H1 (cell line): Measurements from ENCODE around the gene S100A4. TPM values are rescaled to one million over a fixed set of nuclear protein-coding genes. Genes with fewer than 3 reads are reported as not detected.
A peak's percentile ranks its signal among the peaks of the same experiment; 100 is the strongest.

Experiments used
- CTCF ChIA-PET: fragments of 300-600 bp; sonication (Branson Sonifier 250); formaldehyde crosslinking; loops from one replicate; lab custom pipeline; 2021; ENCODE audit not compliant: partially characterized antibody; lab: Charles Lee
- POLR2A ChIA-PET: fragments of 300-600 bp; sonication (Branson Sonifier 250); formaldehyde crosslinking; loops from one replicate; lab custom pipeline; 2021; ENCODE audit warnings: inconsistent platforms; ENCODE audit not compliant: partially characterized antibody; lab: Charles Lee
- DNase-seq, 2 experiments: peaks; one replicate each; pipeline versions ENCODE4 v3.0.0 to v3.0.0-alpha.2; 2010 to 2022; ENCODE audit warnings: low spot score in 2 of 2, low read depth in 1 of 2, mixed read lengths in 1 of 2
- FAIRE-seq: peaks from 2 replicates; lab custom pipeline; 2011; peaks lifted over from hg19 to GRCh38; lab: Jason Lieb, UNC
- H2AFZ ChIP-seq: 2 replicates; pipeline ENCODE4 v1.8.1; 2012; ENCODE audit warnings: low read length, inconsistent platforms
- H2AK5ac ChIP-seq: 2 replicates; pipeline ENCODE4 v1.6.1; 2013; ENCODE audit warnings: low read depth, low read length
- H2BK120ac ChIP-seq: replicated peaks from 2 replicates; pipeline ENCODE3; 2013; ENCODE audit warnings: low read depth, low read length, inconsistent platforms
- H2BK12ac ChIP-seq: 2 replicates; pipeline ENCODE4 v1.6.1; 2013; ENCODE audit warnings: low read depth, low read length
- H2BK15ac ChIP-seq: 2 replicates; pipeline ENCODE4 v1.6.1; 2013; ENCODE audit warnings: low read length
- H2BK20ac ChIP-seq: 2 replicates; pipeline ENCODE4 v1.6.1; 2013; ENCODE audit warnings: low read length
- H2BK5ac ChIP-seq: 2 replicates; pipeline ENCODE4 v1.6.1; 2013; ENCODE audit warnings: low read depth, low read length
- H3K14ac ChIP-seq: 2 replicates; pipeline ENCODE4 v1.6.1; 2013; ENCODE audit warnings: inconsistent platforms; ENCODE audit not compliant: insufficient read length
- H3K18ac ChIP-seq: 2 replicates; pipeline ENCODE4 v1.6.1; 2013; ENCODE audit warnings: low read length; ENCODE audit errors: extremely low read depth
- H3K23ac ChIP-seq: 2 replicates; pipeline ENCODE4 v1.6.1; 2013; ENCODE audit warnings: inconsistent platforms; ENCODE audit not compliant: insufficient read length
- H3K23me2 ChIP-seq: 2 replicates; pipeline ENCODE4 v1.6.1; 2013; ENCODE audit warnings: low read depth, low read length
- H3K27ac ChIP-seq: 2 replicates; pipeline ENCODE4 v1.6.1; 2011; ENCODE audit warnings: low read depth, low read length, inconsistent platforms
- H3K27me3 ChIP-seq, 4 experiments: replicated peaks in 1 of 4; 1 replicate in 1 of 4; 2 replicates in 3 of 4; pipeline versions ENCODE4 v1.6.1 to v1.8.1; 2011 to 2013; ENCODE audit warnings: low read length in 3 of 4, mild to moderate bottlenecking in 3 of 4, inconsistent platforms in 2 of 4, mixed read lengths in 2 of 4, moderate library complexity in 1 of 4; ENCODE audit not compliant: control insufficient read depth in 3 of 4, insufficient read depth in 3 of 4; ENCODE audit errors: extremely low read depth in 1 of 4
- H3K36me3 ChIP-seq, 4 experiments: 2 replicates each; pipeline versions ENCODE4 v1.6.1 to v1.8.1; 2011 to 2013; ENCODE audit warnings: mild to moderate bottlenecking in 4 of 4, low read length in 3 of 4, moderate library complexity in 2 of 4, control low read depth in 1 of 4, inconsistent platforms in 1 of 4; ENCODE audit not compliant: insufficient read depth in 4 of 4, control insufficient read depth in 2 of 4
- H3K4ac ChIP-seq: replicated peaks from 2 replicates; pipeline ENCODE3; 2013; ENCODE audit warnings: low read length, low read depth, mixed read lengths, inconsistent platforms; ENCODE audit not compliant: insufficient read length
- H3K4me1 ChIP-seq, 4 experiments: replicated peaks in 1 of 4; 1 replicate in 1 of 4; 2 replicates in 3 of 4; pipeline versions ENCODE4 v1.6.1 to v1.8.1; 2011 to 2013; ENCODE audit warnings: low read length in 3 of 4, inconsistent platforms in 2 of 4, mixed read lengths in 1 of 4; ENCODE audit not compliant: insufficient read depth in 4 of 4, control insufficient read depth in 3 of 4
- H3K4me2 ChIP-seq, 2 experiments: 2 replicates each; pipeline versions ENCODE4 v1.6.1 to v1.8.1; 2011 to 2013; ENCODE audit warnings: low read depth in 2 of 2, low read length in 2 of 2, control low read depth in 1 of 2, inconsistent platforms in 1 of 2, mild to moderate bottlenecking in 1 of 2; ENCODE audit not compliant: insufficient read depth in 1 of 2
- H3K4me3 ChIP-seq, 4 experiments: fragments of 200-600, 300-600 bp in 1 of 4; sonication (generic), shearing (Covaris generic), sonication (Bioruptor Twin) in 1 of 4; 2 replicates each; pipeline versions ENCODE4 v1.5.1 to v1.8.1; 2011 to 2016; ENCODE audit warnings: low read length in 4 of 4, low read depth in 3 of 4, control low read depth in 2 of 4, inconsistent platforms in 2 of 4, mild to moderate bottlenecking in 2 of 4, mixed read lengths in 1 of 4, moderate library complexity in 1 of 4; ENCODE audit not compliant: insufficient read depth in 2 of 4; ENCODE audit errors: extremely low read depth in 1 of 4
- H3K56ac ChIP-seq: replicated peaks from 2 replicates; pipeline ENCODE3; 2013; ENCODE audit warnings: low read depth, mild to moderate bottlenecking, mixed read lengths, low read length, inconsistent platforms; ENCODE audit not compliant: insufficient read length
- H3K79me1 ChIP-seq: 2 replicates; pipeline ENCODE4 v1.6.1; 2013; ENCODE audit warnings: low read depth, low read length, control low read depth
- H3K79me2 ChIP-seq, 2 experiments: 2 replicates each; pipeline versions ENCODE4 v1.6.1 to v1.8.1; 2012 to 2013; ENCODE audit warnings: low read length in 2 of 2, mild to moderate bottlenecking in 2 of 2, inconsistent platforms in 1 of 2; ENCODE audit not compliant: insufficient read depth in 2 of 2, control insufficient read depth in 1 of 2
- H3K9ac ChIP-seq, 4 experiments: replicated peaks in 1 of 4; 1 replicate in 1 of 4; 2 replicates in 3 of 4; pipeline versions ENCODE4 v1.6.1 to v1.8.1; 2011 to 2013; ENCODE audit warnings: low read depth in 3 of 4, low read length in 3 of 4, control low read depth in 2 of 4, mild to moderate bottlenecking in 2 of 4, moderate library complexity in 2 of 4, inconsistent platforms in 1 of 4; ENCODE audit errors: extremely low read depth in 1 of 4
- H3K9me3 ChIP-seq, 2 experiments: 2 replicates each; pipeline versions ENCODE4 v1.6.1 to v1.8.1; 2012 to 2013; ENCODE audit warnings: mild to moderate bottlenecking in 2 of 2, moderate library complexity in 2 of 2, control low read depth in 1 of 2, inconsistent platforms in 1 of 2, low read depth in 1 of 2, low read length in 1 of 2, mixed read lengths in 1 of 2; ENCODE audit not compliant: insufficient read depth in 2 of 2
- H4K20me1 ChIP-seq, 2 experiments: replicated peaks in 1 of 2; 2 replicates each; pipeline versions ENCODE3 to v1.8.1; 2011 to 2013; ENCODE audit warnings: inconsistent platforms in 2 of 2, low read length in 2 of 2, mild to moderate bottlenecking in 1 of 2; ENCODE audit not compliant: insufficient read depth in 2 of 2, control insufficient read depth in 1 of 2
- H4K5ac ChIP-seq: 2 replicates; pipeline ENCODE4 v1.6.1; 2013; ENCODE audit warnings: low read length, low read depth, mixed read lengths, inconsistent platforms; ENCODE audit not compliant: insufficient read length
- H4K8ac ChIP-seq: 2 replicates; pipeline ENCODE4 v1.8.0; 2013; ENCODE audit warnings: mild to moderate bottlenecking, moderate library complexity, low read length, inconsistent platforms; ENCODE audit not compliant: insufficient read depth; ENCODE audit errors: extremely low read depth
- H4K91ac ChIP-seq: replicated peaks from 2 replicates; pipeline ENCODE3; 2013; ENCODE audit warnings: low read length, mixed read lengths, inconsistent platforms; ENCODE audit not compliant: insufficient read length
- BACH1 ChIP-seq: IDR thresholded peaks from 2 replicates; pipeline ENCODE4 v1.6.1; 2012; ENCODE audit warnings: low read length, improper control_type of control experiment
- CREB1 ChIP-seq: IDR thresholded peaks from 2 replicates; pipeline ENCODE4 v1.6.1; 2012; ENCODE audit warnings: inconsistent platforms
- CTCF ChIP-seq, 3 experiments: IDR thresholded peaks; 1 replicate in 2 of 3; 2 replicates in 1 of 3; pipeline versions ENCODE4 v1.5.1 to v1.6.1; 2011; ENCODE audit warnings: low read length in 3 of 3, mild to moderate bottlenecking in 3 of 3, inconsistent platforms in 2 of 3, low read depth in 1 of 3, moderate library complexity in 1 of 3; ENCODE audit not compliant: insufficient read depth in 1 of 3; ENCODE audit errors: control extremely low read depth in 1 of 3
- JUND ChIP-seq: IDR thresholded peaks from 2 replicates; pipeline ENCODE4 v1.6.1; 2011; ENCODE audit warnings: mild to moderate bottlenecking, improper control_type of control experiment, low read length
- RAD21 ChIP-seq, 2 experiments: IDR thresholded peaks in 1 of 2; conservative IDR thresholded peaks in 1 of 2; 2 replicates each; pipeline ENCODE4 v1.6.1; 2011; ENCODE audit warnings: low read depth in 2 of 2, low read length in 2 of 2, improper control_type of control experiment in 1 of 2, inconsistent platforms in 1 of 2, mild to moderate bottlenecking in 1 of 2, moderate library complexity in 1 of 2
- SAP30 ChIP-seq: fragments of 300-600 bp; sonication (generic); IDR thresholded peaks from 2 replicates; pipeline ENCODE4 v1.7.1; 2012; ENCODE audit warnings: low read length, moderate library complexity, mild to moderate bottlenecking, inconsistent platforms; ENCODE audit not compliant: insufficient read depth, insufficient replicate concordance
- WGBS, 2 experiments: shearing (Covaris generic) in 1 of 2; methylation state at CpG; one replicate each; pipeline versions ENCODE4 v1.1.6 to v1.1.7; 2013 to 2015; ENCODE audit warnings: low lambda C conversion rate in 2 of 2, mixed read lengths in 2 of 2, inconsistent platforms in 1 of 2, low coverage in 1 of 2, missing lambda C conversion rate in 1 of 2; ENCODE audit not compliant: insufficient replicate concordance in 2 of 2, insufficient coverage in 1 of 2, insufficient read length in 1 of 2; ENCODE audit errors: extremely low coverage in 1 of 2, missing lambda C conversion rate in 1 of 2; 5-methylcytosine and 5-hydroxymethylcytosine counted together
- polyA plus RNA-seq, 7 experiments: library from polyadenylated mRNA; depleted of rRNA in 3 of 7; stranded (reverse) in 5 of 7; unstranded in 2 of 7; fragments of >200 nt in 5 of 7; fragments of 200-250 nt in 2 of 7; gene quantifications; 1 replicate in 5 of 7; 2 replicates in 1 of 7; 4 replicates in 1 of 7; pipeline versions ENCODE4 v1.2.1 to v1.2.3, GENCODE V29; 2011 to 2013; ENCODE audit warnings: missing spikeins in 2 of 7, mixed read lengths in 2 of 7
- total RNA-seq: library from RNA; stranded (reverse); fragmentation: NEBNext Ultra II Directional; extraction: Animal tissue kit (Norgen Biotek cat#: 25700); gene quantifications from 2 replicates; pipeline ENCODE4 v1.2.1, GENCODE V29; 2021

S100A4 gene
- total and polyA plus RNA-seq, 2 of the 8 experiments (the other 6 are each of a cell fraction or from before 2014, with no cell fraction given) = 36.3 to 85.4 TPM

GRCh38 chr1:153569465-153569864 lies 23.9 kb upstream of the S100A4 start:
- H3K79me2 ChIP-seq = no peaks in the 10 kb centered on the region
- no peak overlapping the region for H4K8ac ChIP-seq
- H2BK15ac ChIP-seq = no peak overlapping the region
- no peak overlapping the region for H4K91ac ChIP-seq
- H3K23ac ChIP-seq = no peak overlapping the region
- no peak overlapping the region for H4K5ac ChIP-seq
- H2AK5ac ChIP-seq = no peak overlapping the region
- H3K56ac ChIP-seq = no peak overlapping the region
- H2BK12ac ChIP-seq = 0 out of 2 replicates have a peak overlapping the region, but pooled peaks have one; percentile 55
- POLR2A ChIA-PET = interaction anchor here (0.9 to 1.3 kb wide), 5 partner anchors 29 to 398 kb away, joined by 3 to 4 read pairs (median 3); partner anchors contain the start of genes CHTOP, CREB3L4 and S100A13
- no peak overlapping the region for H2BK120ac ChIP-seq
- no peak overlapping the region for H3K9ac ChIP-seq
- DNase-seq (no peak), FAIRE-seq (no peak)
- peaks cover 2% of the 10 kb centered on the region for H3K23me2 ChIP-seq
- H3K9me3 ChIP-seq = peaks cover 0 to 1% of the 10 kb centered on the region in 2 experiments; a peak in 1 of 4 replicates
- CTCF ChIA-PET = interaction anchor here (0.7 to 7.5 kb wide), 17 partner anchors 8 to 214 kb away, joined by 3 to 224 read pairs (median 8); partner anchors contain the start of genes S100A1, S100A13, S100A14 and S100A16
- H4K20me1 ChIP-seq = no peaks in the 10 kb centered on the region
- 0 out of 7 replicates have a peak, but pooled peaks cover 0 to 4% (median 0%) of the 10 kb centered on the region in 4 experiments for H3K27me3 ChIP-seq
- H3K4ac ChIP-seq = no peak overlapping the region
- H2BK20ac ChIP-seq = no peak overlapping the region
- no peak overlapping the region for H3K4me2 ChIP-seq
- no peak overlapping the region for H3K18ac ChIP-seq
- no peaks in the 10 kb centered on the region for H3K36me3 ChIP-seq
- no peak overlapping the region for H3K14ac ChIP-seq
- H2AFZ ChIP-seq = no peak overlapping the region
- TF ChIP-seq BACH1 (no peak), JUND (no peak), CTCF (IDR thresholded peaks at IDR 0.05; ENCODE audit: control extremely low read depth in 1 of 3, insufficient read depth in 1 of 3, low read depth in 1 of 3, low read length in 3 of 3) (no peak), SAP30 (no peak), RAD21 (IDR thresholded peaks at IDR 0.05 in 1 of 2, conservative IDR thresholded peaks at IDR 0.05 in 1 of 2; ENCODE audit: low read depth in 2 of 2, low read length in 2 of 2) (no peak), CREB1 (no peak)
- H2BK5ac ChIP-seq = no peak overlapping the region
- H3K79me1 ChIP-seq = no peaks in the 10 kb centered on the region
- 94% methylated on average over 8 of the region's 8 CpGs; no CpG with 5 or more reads in 1 of the 2 experiments for WGBS, 2 experiments
- no peak overlapping the region for H3K4me3 ChIP-seq
- peaks cover 11 to 26% (median 20%) of the 10 kb centered on the region in 4 experiments for H3K4me1 ChIP-seq
- H3K27ac ChIP-seq = no peak overlapping the region
